GM20431 (cell line): ENCODE measurements around the gene AOAH.
"Not testable (repeated sequence)": the region's sequence is repeated elsewhere in the genome, so short reads cannot be mapped to it uniquely, and the experiment has no call there.

ENCODE experiments used
- in situ Hi-C: fragments of 300-500 bp; cut with MseI, MboI; formaldehyde crosslinking; loops from one replicate; pipeline ENCODE4 v1.15.0; 2020; ENCODE audit warnings: low sequenced_read_pairs; ENCODE audit not compliant: unreplicated experiment

Gene AOAH

DNA sequence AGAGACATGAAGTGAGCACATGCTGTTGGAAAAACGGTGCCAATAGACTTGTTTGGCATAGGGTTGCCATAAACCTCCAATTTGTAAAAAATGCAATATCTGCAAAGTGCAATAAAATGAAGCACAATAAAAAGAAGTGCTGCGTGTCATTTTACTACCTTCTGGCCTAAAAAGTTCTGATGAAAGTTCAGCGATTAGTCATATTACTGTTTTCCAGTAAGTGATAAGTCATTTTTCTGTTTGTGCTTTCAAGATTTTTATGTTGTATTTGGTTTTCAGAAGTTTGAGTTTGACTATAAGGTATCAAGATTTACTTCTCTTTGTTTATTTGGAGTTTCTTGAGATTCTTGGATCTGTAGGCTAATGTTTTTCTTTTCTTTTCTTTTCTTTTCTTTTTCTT, 16.8 kb downstream of the AOAH start:
- in situ Hi-C loops = no loop called here

DNA sequence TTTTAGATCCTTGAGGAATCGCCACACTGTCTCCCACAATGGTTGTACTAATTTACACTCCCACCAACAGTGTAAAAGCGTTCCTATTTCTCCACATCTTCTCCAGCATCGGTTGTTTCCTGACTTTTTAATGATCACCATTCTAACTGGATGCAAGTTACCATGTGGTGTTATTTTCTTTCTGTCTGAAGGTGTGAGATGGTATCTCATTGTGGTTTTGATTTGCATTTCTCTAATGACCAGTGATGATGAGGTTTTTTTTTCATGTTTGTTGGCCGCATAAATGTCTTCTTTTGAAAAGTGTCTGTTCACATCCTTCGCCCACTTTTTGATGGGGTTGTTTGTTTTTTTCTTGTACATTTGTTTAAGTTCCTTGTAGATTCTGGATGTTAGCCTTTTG, 20.4 kb downstream of the AOAH start:
- in situ Hi-C loops = not testable (repeated sequence)

DNA sequence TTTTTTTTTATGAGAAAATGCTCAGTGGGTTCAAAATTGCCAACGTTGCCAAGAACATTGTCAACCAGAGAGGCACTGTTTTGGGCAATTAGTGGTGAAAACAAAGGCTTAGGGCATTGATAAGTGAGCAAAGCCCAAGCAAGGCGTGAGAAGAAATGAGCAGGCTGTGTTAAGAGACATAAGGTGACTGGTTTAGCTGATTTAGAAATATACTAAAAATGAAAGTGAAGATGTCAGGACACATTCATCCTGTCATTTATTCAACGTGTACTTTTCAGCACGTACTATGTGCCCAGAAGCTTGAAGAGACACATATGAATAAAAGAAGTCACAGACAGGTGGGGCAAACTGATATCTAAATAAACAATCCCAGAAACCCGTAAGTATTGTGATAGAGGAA, 31.8 kb downstream of the AOAH start:
- in situ Hi-C loops = no loop called here

DNA sequence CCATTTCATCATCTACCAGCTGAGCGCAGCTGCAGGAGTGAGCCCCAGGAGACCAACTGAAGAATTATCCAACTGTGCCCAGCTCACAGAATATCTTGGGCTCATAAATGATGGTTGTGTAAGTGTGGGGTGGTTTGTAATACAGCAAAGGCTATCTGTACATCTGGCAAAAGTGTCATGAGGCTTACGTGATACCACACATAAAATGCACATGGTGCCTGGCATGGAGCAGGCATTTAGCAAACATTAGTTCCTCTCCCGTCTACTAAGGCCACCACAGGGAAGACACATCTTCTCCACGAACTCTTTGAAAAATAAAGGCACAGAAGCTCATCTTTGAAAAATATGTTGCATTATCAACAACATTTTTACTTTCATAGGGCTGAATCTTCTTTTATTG, 32.3 kb downstream of the AOAH start:
- in situ Hi-C loops = no loop called here

DNA sequence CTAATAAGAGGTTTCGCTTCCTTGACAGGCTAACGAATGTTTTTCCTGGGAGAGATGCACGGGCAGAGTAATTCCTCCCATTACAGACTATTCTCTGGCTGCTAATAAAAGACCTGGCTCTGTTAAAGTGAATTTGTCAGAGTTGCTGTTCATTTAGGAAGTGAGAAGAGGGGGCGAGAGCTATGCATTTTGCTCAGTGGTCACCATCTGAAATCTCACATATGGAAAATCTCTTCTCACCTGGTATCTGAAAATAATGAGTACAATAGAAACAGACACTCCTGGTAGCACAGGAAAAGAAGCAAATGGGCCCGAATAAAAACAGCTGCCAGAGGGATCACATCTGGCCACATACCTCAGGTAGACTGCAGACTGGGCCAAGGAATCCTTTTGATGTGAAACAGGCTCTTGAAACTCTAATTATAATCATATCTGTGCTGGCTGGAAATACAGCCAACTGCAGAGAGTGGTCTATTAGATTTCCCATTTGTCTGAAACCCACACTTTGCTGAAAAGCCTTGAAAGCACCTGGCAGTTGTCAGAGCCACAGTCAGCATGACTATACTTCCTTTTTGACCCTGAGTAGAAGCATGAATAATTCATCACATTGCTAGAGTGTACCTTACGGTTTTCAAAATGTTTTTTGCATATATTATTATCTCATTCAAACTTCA, 33.6 kb downstream of the AOAH start:
- in situ Hi-C loops = no loop called here

DNA sequence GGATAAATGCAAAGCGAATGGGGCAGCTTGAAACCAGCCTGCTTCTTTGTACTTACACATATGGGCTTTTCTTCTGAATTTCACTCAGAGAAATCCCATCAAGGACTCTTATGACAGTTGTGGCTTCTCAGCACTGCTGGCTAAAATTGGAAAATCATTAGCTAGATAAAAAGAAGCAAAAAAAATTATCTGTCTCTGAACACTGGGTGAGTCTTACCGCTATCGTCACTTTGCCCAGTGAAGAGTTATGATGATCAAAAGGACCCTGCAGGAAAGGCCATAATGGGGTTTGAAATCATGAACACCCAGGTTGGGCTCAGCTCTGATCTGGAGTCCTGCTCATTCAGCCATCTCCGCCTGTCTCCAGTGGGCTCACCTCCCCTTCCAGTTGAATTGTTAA, 34.3 kb downstream of the AOAH start:
- in situ Hi-C loops = no loop called here

DNA sequence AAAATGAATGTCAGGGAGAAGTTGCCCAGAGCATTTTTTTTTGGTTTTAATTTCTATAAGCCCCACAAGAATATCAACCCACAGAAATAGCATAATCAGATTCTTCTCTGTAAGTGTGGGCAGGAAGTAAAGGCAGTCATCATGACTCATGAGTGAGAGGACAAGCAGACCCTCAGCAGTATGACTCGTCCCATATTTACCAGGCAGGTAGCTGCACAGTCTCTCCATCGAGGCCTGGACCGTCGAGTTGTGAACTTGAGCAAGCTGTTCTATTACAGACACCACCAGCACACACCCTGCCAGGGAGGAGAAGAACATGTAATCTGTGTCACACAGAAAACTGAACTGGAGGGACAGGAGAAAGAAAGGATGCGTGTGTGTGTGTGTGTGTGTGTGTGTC, 37.8 kb downstream of the AOAH start:
- in situ Hi-C loops = no loop called here

DNA sequence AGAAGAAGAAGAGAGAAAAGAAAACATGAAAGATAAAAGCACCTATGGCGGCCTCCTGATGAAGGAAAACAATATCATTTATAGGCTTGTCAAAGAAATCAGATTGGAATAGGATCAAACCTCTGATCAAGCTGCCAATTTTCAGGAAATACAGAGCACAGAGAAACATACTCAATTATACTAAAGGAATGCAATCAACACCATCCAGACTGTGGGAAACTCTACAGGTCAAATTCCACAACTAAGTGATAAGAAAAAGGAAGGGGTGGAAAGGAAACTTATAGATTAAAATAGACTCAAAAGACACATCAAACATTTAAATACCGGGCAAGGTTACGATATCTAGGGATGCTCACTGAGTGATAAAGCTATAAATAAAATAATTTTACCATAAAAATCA, 39.3 kb downstream of the AOAH start:
- in situ Hi-C loops = no loop called here

DNA sequence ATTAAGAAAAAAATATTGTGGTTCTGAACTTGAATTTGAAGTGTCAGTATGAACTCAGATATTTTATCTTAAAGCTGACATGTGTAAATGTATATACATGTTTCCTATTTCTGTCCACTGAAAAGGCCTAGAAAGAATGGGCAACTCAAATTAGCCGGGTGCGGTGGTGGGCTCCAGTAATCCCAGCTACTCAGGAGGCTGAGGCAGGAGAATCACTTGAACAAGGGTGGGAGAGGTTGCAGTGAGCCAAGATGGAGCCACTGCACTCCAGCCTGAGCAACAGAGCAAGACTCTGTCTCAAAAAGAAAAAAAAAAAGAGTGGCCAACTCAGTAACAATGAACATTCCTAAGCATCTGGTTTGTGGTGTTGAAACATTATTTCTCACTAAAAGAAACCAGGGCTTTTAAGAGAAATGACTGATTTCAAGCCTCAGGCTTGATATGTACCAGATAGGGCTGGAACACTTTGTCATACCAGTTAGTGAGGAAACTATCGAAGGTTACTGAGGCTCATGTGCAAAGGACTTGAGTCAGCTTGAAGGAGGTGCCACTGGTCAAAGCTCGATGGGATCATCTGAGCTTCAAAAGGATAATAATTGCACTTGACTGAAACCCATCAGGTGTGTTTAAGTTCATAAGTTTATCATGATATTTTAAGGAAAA, 40.5 kb downstream of the AOAH start:
- in situ Hi-C loops = no loop called here

DNA sequence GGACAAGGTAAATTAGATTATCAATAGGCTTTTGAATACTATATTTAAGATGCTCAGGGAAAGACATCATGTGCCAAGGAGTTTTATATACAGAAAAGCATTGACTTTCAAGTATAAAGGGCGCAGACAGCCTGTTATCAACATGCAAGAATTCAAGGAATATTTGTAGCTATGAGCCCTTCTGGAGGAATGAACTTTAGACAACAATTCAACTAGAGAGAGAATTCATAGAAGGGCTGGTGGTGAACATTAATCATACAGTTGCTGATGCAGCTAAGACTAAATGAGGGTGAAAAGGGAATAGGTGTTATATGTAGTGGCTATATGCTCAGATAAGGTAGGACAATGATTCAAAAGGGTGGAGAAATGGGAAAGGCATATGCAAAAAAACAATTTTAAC, 41.2 kb downstream of the AOAH start:
- in situ Hi-C loops = no loop called here

DNA sequence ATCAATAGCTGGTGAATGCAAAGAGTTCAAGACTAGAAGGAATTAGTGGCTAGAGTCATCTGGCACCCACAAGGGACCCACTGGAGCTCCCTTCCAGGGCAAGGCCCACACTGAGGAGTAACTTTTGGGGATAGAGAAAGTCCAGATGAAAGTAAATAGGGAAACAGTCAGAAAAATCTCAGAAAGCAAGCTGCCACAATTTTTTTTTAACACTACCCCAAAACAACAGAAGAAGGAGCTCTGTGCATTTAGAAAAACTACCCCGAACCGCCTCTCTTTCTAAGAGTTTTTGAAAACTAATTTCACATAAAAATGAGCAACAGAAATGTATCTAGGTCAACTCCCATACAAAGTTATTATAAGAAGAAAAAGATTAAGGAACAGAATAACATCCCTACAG, 42.2 kb downstream of the AOAH start:
- in situ Hi-C loops = no loop called here

DNA sequence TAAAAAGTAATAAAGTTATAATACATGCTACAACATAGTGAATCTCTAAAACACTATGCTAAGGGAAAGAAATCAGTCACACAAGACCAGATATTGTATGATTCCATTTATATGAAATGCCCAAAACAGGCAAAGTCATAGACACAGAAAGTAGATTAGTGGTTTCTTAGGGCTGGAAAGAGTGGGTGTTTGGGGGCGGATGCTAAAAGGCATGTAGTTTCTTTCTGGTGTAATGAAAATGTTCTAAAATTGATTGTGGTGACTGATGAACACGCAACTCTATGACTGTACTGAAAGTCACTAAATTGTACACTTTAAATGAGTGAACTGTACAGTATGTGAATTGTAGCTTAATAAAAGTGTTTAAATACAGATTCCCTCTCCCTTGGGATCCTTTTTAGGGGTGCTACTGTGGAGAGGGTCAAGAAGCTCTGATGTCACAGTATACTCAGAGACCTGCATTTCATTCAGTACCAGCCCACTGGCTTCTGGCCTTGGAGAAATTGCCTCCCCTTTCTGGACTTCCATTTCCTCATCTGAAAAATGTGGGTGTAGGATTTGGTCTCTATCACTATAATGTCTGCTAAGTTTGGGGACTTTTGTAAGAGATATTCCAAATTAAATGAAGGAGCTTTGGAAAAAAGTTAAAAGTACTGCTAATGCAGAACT, 46.4 kb downstream of the AOAH start:
- in situ Hi-C loops = no loop called here

DNA sequence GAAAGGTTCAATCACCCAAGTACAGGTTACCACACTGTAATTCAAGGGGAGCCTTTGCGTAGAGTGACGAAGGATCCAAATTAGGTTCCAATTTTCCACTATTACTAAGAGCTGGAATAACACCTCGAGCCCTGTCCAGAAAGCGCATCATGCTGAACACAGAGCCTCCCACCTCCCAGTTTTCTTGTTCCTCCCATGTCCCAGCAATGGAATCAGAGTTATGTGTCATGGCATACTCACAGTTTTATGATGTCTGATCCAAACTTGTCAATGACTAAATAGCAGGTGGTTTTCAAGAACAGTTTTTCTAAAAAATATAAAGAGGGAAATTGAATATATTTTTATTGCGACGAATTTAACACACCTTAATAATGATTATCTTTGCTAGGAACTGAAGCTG, 50.6 kb downstream of the AOAH start:
- in situ Hi-C loops = no loop called here

DNA sequence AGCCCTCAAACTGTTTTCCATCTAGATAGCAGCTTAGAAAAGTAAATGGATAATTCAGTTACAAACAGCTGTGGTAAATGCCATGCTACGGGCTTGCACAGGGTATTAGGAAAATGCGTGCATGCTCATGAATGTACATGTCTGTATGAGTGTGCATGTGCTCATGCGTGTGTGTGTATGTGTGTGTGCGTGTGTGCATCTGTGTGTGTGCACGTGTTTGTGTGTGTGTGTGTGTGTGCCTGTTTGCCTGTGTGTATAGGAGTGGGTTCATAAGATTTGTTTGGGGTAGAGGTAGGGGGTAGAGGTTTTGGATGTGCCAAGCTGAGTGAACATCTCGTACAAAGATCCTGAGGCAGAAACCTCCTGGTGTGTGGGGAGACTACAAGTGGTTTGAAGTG, 52.9 kb downstream of the AOAH start:
- in situ Hi-C loops = no loop called here

DNA sequence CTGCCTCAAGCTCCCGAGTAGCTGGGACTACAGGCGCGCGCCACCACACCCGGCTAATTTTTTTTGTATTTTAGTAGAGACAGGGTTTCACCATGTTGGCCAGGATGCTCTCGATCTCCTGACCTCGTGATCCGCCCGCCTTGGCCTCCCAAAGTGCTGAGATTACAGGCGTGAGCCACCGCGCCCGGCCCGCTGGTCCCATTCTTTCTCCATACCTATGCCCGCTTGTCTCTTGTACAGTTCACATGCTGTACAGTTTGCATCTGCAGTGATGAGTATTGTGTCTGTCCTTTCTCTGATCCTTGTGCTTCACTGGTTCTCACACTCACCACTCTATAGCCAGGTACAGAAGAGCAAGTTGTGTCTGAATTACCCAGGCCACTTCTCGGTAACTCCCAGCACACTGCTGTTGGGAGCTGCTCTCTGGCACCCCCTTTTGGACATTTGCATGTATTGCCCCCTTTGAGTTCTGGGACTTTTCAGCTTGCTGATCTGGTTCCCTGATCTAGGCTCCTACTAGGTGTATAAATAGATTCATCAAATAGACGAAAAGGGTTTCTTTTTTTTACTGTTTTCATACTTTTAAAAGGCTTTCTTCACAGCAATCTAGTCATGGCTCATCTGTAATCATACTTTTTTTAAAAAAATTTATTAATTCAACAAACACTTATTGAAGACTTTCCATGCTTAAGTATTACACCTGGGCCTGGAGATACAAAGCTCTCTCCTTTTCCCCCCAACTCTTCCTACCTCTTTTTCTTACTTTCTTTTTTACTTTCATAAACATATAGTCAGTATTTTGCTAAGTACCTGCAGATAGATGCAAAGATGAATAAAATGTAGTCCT, 53.5 kb downstream of the AOAH start:
- in situ Hi-C loops = no loop called here

DNA sequence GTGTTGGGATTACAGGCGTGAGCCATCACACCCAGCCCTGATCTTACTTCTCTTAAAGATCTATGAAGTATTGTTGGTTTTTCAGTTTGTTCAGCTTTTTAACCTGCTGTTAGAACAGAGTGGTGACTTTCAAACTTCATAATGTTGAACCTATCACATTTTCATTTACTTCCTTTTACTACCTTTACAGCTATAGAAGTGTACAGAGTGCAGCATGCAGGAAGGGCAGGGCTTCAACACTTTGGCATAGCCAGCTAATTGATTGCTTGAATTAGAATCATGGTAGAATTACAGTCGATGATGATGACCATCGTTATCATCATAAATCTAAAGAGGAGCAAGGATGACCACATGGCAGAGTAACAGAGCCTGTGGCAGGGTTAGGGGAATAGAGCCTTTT, 55.5 kb downstream of the AOAH start:
- in situ Hi-C loops = no loop called here

DNA sequence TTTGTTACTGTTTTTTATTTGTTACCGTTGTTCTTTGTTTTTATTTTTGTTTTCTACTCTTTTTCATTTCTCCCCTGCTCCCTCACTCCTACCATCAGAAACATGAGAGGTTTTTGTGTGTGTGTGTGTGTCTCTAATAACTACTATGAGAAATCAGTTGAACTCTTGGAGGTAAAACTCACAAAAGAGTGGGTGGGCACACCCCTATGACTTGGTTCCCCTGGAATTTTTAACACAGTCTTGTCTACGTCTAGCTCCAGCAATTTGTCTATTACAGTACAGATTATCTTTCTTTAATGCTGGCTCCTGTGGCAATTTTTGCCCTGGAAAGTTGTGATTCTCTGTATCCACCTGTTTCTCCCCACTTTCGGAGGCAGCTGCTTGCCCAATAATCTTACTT, 56.2 kb downstream of the AOAH start:
- in situ Hi-C loops = no loop called here

DNA sequence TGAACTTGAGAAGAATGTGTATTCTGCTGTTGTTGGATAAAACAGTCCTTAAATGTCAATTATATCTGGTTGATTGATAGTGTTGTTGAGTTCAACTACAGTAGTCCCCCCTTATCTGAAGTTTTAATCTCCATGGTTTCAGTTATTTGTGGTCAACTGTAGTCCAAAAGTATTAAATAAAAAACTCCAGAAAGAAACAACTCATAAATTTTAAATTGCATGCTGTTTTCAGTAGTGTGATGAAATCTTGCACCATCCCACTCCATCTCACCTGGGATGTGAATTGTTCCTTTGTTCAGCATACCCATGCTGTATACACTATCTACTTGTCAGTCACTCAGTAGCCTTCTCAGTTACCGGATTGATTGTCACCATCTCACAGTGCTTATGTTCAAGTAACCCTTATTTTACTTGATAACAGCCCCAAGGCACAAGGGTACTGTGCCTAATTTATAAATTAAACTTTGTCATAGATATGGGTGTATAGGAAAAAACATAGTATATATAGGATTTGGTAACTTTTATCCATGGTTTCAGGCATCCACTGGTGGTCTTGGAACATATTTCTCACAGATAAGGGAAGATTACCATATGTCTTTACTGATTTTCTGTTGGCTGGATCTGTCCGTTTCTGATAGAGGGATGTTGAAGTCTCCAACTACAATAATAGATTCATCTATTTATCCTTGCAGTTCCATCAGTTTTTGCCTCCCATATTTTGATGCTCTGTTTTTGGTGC, 57.1 kb downstream of the AOAH start:
- in situ Hi-C loops = no loop called here

DNA sequence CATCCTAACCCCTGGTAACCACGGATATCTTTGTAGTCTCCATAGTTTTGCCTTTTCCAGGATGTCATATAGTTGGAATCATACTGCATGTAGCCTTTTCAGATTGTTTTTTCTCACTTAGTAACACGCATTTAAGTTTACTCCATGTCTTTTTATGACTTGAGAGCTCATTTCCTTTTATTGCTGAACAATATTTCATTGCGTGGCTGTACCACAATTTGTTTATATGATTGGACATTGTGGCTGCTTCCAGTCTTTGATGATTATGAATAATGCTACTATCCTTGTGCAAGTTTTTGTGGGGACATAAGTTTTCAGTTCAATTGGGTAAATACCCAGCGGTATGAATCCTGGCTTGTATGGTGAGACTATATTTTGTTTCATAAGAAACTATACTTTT, 60.8 kb downstream of the AOAH start:
- in situ Hi-C loops = no loop called here
